Stimulated activated CD4-positive, alpha-beta T cell treated with anti-CD3 and anti-CD28 coated beads, Interleukin-4, amount 100 ng/mL, for 24 hours (primary cell): ENCODE results near the gene TP53I11.

Experiments used
- DNase-seq: peaks from one replicate; pipeline ENCODE4 v3.0.0-alpha.2; 2020

TP53I11 gene

GRCh38 chr11:44950625-44951476 is at the start of gene TP53I11:
Gene TP53I11, minus strand, starts transcription at chr11:44950883. Its CDS starts 12,548 bp downstream, at chr11:44938335.
- DNase-seq: peak; percentile 61

- no peak for DNase-seq
Measured at GRCh38 chr11:44999068-44999467, 48.4 kb upstream of the TP53I11 start.

GRCh38 chr11:44998051-44998450 is 47.4 kb upstream of the TP53I11 start:
- no peak for DNase-seq

GRCh38 chr11:44997566-44997965 is 46.9 kb upstream of the TP53I11 start:
- DNase-seq: no peak

GRCh38 chr11:44994753-44995152 is 44.1 kb upstream of the TP53I11 start:
- DNase-seq: no peak

- DNase-seq: no peak
Measured at GRCh38 chr11:44993971-44994704, 43.5 kb upstream of the TP53I11 start.

GRCh38 chr11:44992774-44993173 is 42.1 kb upstream of the TP53I11 start:
- no peak for DNase-seq

- DNase-seq: no peak
Measured at GRCh38 chr11:44992181-44992582, 41.5 kb upstream of the TP53I11 start.

GRCh38 chr11:44990665-44991064 is 40.0 kb upstream of the TP53I11 start:
- no peak for DNase-seq

GRCh38 chr11:44989831-44990566 is 39.3 kb upstream of the TP53I11 start:
- DNase-seq: no peak

- no peak for DNase-seq
Measured at GRCh38 chr11:44988981-44989635, 38.4 kb upstream of the TP53I11 start.

- no peak for DNase-seq
Measured at GRCh38 chr11:44988111-44988510, 37.4 kb upstream of the TP53I11 start.

- DNase-seq: no peak
Measured at GRCh38 chr11:44987506-44987905, 36.8 kb upstream of the TP53I11 start.

GRCh38 chr11:44986315-44986714 is 35.6 kb upstream of the TP53I11 start:
- DNase-seq: no peak

- DNase-seq: no peak
Measured at GRCh38 chr11:44985721-44986120, 35.0 kb upstream of the TP53I11 start.

- no peak for DNase-seq
Measured at GRCh38 chr11:44983786-44984185, 33.1 kb upstream of the TP53I11 start.

- DNase-seq: no peak
Measured at GRCh38 chr11:44982496-44983062, 31.9 kb upstream of the TP53I11 start.

GRCh38 chr11:44980533-44981427 is 30.1 kb upstream of the TP53I11 start:
- DNase-seq: no peak

GRCh38 chr11:44979543-44980399 is 29.1 kb upstream of the TP53I11 start:
- no peak for DNase-seq

GRCh38 chr11:44978961-44979331 is 28.3 kb upstream of the TP53I11 start:
- DNase-seq: no peak
